ENCODE data around the gene ATG5. TPM values are rescaled to one million over a fixed set of nuclear protein-coding genes. Genes with fewer than 3 reads are reported as not detected.

Gene ATG5
- 52.7 and 53.6 TPM in 2 replicates for total RNA-seq

GRCh38 chr6:106325336-106326178 is at the start of gene ATG5:
TSS of gene ATG5 (minus strand) at chr6:106325760. CDS start at chr6:106316208, 9,552 bp downstream.
- peak; percentile 99 to 100 for DNase-seq (ENCODE audit: low read depth in 2 of 2)

- DNase-seq (ENCODE audit: low read depth in 2 of 2) = no peak
These were observed 48.1 kb upstream of the ATG5 start for GRCh38 chr6:106373502-106374239.

- no peak for DNase-seq (ENCODE audit: low read depth in 2 of 2)
These were observed 47.4 kb upstream of the ATG5 start for GRCh38 chr6:106372838-106373501.

- DNase-seq (ENCODE audit: low read depth in 2 of 2) = peak in 1 of 2 donors; percentile 15
These were observed 45.1 kb upstream of the ATG5 start for GRCh38 chr6:106370639-106371038.

GRCh38 chr6:106369739-106370138 is 44.2 kb upstream of the ATG5 start:
- DNase-seq (ENCODE audit: low read depth in 2 of 2) = no peak

- no peak for DNase-seq (ENCODE audit: low read depth in 2 of 2)
These were observed 38.0 kb upstream of the ATG5 start for GRCh38 chr6:106363401-106364138.

- no peak for DNase-seq (ENCODE audit: low read depth in 2 of 2)
These were observed 35.5 kb upstream of the ATG5 start for GRCh38 chr6:106360989-106361430.

- DNase-seq (ENCODE audit: low read depth in 2 of 2) = peak; percentile 5 to 43
These were observed 34.9 kb upstream of the ATG5 start, which contains the start of gene CRYBG1 for GRCh38 chr6:106360410-106360988. TSS of gene CRYBG1 (plus strand) at chr6:106360717. CDS start at chr6:106360909, 192 bp downstream.

GRCh38 chr6:106359959-106360409 is 34.4 kb upstream of the ATG5 start:
- DNase-seq (ENCODE audit: low read depth in 2 of 2) = no peak

- no peak for DNase-seq (ENCODE audit: low read depth in 2 of 2)
These were observed 30.8 kb upstream of the ATG5 start for GRCh38 chr6:106356378-106356777.

GRCh38 chr6:106347219-106347618 is 21.7 kb upstream of the ATG5 start:
- no peak for DNase-seq (ENCODE audit: low read depth in 2 of 2)

GRCh38 chr6:106339334-106340029 is 13.9 kb upstream of the ATG5 start:
- peak; percentile 63 to 65 for DNase-seq (ENCODE audit: low read depth in 2 of 2)

GRCh38 chr6:106334646-106335448 is 9.3 kb upstream of the ATG5 start:
- peak; percentile 57 to 74 for DNase-seq (ENCODE audit: low read depth in 2 of 2)

GRCh38 chr6:106324726-106325335 is 729 bp downstream of the ATG5 start:
- DNase-seq (ENCODE audit: low read depth in 2 of 2) = peak in 1 of 2 donors; percentile 8

GRCh38 chr6:106321940-106322339 is 3.6 kb downstream of the ATG5 start:
- DNase-seq (ENCODE audit: low read depth in 2 of 2) = no peak

GRCh38 chr6:106318851-106319250 is 6.7 kb downstream of the ATG5 start:
- no peak for DNase-seq (ENCODE audit: low read depth in 2 of 2)

- DNase-seq (ENCODE audit: low read depth in 2 of 2) = no peak
These were observed 7.5 kb downstream of the ATG5 start for GRCh38 chr6:106318061-106318460.

- no peak for DNase-seq (ENCODE audit: low read depth in 2 of 2)
These were observed 9.2 kb downstream of the ATG5 start for GRCh38 chr6:106316375-106316766.
